ENCODE results near the gene OR51B6. TPM values are rescaled to one million over a fixed set of nuclear protein-coding genes. Genes with fewer than 3 reads are reported as not detected.

Gene OR51B6
- total and polyA plus RNA-seq, 2 of the 13 experiments (the other 11 are each of a cell fraction or from before 2014, with no cell fraction given) = not detected

DNA sequence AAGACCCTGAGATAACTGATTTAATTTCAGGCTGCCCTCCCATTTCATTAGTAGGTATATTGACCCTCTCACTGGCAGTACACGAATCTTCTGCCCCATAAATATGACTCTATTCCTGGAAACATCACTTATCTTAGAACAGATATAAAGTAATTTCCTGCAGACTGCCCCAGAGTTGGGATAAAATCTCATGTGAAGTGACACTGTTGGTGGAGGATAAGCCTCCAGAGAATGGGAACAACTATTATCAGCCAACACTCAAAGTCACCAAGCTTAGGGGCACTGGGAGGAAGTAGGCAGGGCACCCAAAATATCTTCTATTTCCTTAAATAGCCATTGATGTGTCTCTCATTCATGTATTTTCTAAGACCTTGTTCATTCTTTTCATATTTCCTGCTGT, 16.1 kb upstream of the OR51B6 start:
- intact Hi-C loops (cut with micrococcal nuclease; ENCODE audit: unreplicated experiment) (no loop called here), in situ Hi-C loops (cut with HindIII; ENCODE audit: extremely low pct_ligation_motif_present, low pct_unique_long_range_greater_than_20kb) (no loop called here)
- no peak overlapping the region for H3K4me3 ChIP-seq (replicated peaks in 1 of 3; ENCODE audit: insufficient read depth in 1 of 3, low read depth in 2 of 3, low read length in 3 of 3)
- no peaks in the 10 kb centered on the region for H3K27me3 ChIP-seq (ENCODE audit: control insufficient read depth in 1 of 2, insufficient read depth in 2 of 2, low read length in 2 of 2)
- H3K9me3 ChIP-seq (ENCODE audit: low read length) = no peaks in the 10 kb centered on the region
- FAIRE-seq (no peak), DNase-seq (ENCODE audit: low spot score) (no peak), ATAC-seq (no peak)
- 0% methylated on average over 1 of the region's 1 CpG for WGBS (ENCODE audit: low lambda C conversion rate)
- no peak overlapping the region for H3K4me2 ChIP-seq (ENCODE audit: low read depth, low read length)
- ChIA-PET CTCF (ENCODE audit: low intra/inter-chr PET ratio, low total read pairs) (no interaction called here), POLR2A (no interaction called here)
- TF ChIP-seq, protein P1, sequence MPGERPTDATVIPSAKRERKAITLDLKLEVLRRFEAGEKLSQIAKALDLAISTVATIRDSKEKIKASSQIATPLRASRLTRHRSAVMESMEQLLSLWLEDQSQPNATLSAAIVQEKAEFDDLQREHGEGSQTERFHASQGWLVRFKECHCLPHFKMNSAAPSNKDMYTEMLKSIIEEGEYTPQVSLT (CRISPR knock-in tag; IDR thresholded peaks at IDR 0.05; ENCODE audit: borderline replicate concordance, low read depth) = no peak
- no peak for TF ChIP-seq SCMH1 (CRISPR knock-in tag; IDR thresholded peaks at IDR 0.05; ENCODE audit: borderline replicate concordance)
- no peak for TF ChIP-seq ZNF772 (CRISPR knock-in tag; IDR thresholded peaks at IDR 0.05)
- TF ChIP-seq YY1 (IDR thresholded peaks at IDR 0.05; ENCODE audit: insufficient read depth, insufficient replicate concordance, low read depth, low read length) = no peak
- TF ChIP-seq ZNF563 (CRISPR knock-in tag; IDR thresholded peaks at IDR 0.05) = no peak
- no peak for TF ChIP-seq ZC3H4 (CRISPR knock-in tag; IDR thresholded peaks at IDR 0.05; ENCODE audit: borderline replicate concordance)
- no peak for TF ChIP-seq MXD1 (CRISPR knock-in tag; IDR thresholded peaks at IDR 0.05)
- TF ChIP-seq SAP130 (CRISPR knock-in tag; IDR thresholded peaks at IDR 0.05; ENCODE audit: low read depth) = no peak
- no peak for TF ChIP-seq ZSCAN21 (CRISPR knock-in tag; IDR thresholded peaks at IDR 0.05; ENCODE audit: borderline replicate concordance)
- no peak for TF ChIP-seq ZNF460 (CRISPR knock-in tag; IDR thresholded peaks at IDR 0.05; ENCODE audit: borderline replicate concordance)
- no peak for TF ChIP-seq HOXA3 (CRISPR knock-in tag; IDR thresholded peaks at IDR 0.05)
- no peak for TF ChIP-seq ZKSCAN1 (IDR thresholded peaks at IDR 0.05; ENCODE audit: low read length)
- TF ChIP-seq, protein P2, sequence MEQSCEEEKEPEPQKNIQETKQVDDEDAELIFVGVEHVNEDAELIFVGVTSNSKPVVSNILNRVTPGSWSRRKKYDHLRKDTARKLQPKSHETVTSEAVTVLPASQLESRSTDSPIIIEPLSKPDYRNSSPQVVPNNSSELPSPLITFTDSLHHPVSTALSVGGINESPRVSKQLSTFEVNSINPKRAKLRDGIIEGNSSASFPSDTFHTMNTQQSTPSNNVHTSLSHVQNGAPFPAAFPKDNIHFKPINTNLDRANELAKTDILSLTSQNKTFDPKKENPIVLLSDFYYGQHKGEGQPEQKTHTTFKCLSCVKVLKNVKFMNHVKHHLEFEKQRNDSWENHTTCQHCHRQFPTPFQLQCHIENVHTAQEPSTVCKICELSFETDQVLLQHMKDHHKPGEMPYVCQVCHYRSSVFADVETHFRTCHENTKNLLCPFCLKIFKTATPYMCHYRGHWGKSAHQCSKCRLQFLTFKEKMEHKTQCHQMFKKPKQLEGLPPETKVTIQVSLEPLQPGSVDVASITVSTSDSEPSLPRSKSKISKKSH (CRISPR knock-in tag; IDR thresholded peaks at IDR 0.05; ENCODE audit: borderline replicate concordance) = no peak
- TF ChIP-seq TAF1 (CRISPR knock-in tag; IDR thresholded peaks at IDR 0.05) = no peak
- no peak for TF ChIP-seq ZNF747 (CRISPR knock-in tag; IDR thresholded peaks at IDR 0.05; ENCODE audit: borderline replicate concordance)
- TF ChIP-seq ZNF691 (CRISPR knock-in tag; IDR thresholded peaks at IDR 0.05; ENCODE audit: borderline replicate concordance, low read depth) = no peak
- TF ChIP-seq MED1 (CRISPR knock-in tag; IDR thresholded peaks at IDR 0.05) = no peak
- TF ChIP-seq TBP (CRISPR knock-in tag; IDR thresholded peaks at IDR 0.05) = no peak
- TF ChIP-seq REL (CRISPR knock-in tag; conservative IDR thresholded peaks at IDR 0.05) = no peak
- no peaks in the 10 kb centered on the region for H3K36me3 ChIP-seq (replicated peaks in 1 of 2; ENCODE audit: control insufficient read depth in 1 of 2, insufficient read depth in 2 of 2, low read length in 2 of 2)
- H4K20me1 ChIP-seq (ENCODE audit: insufficient read depth, low read length) = no peaks in the 10 kb centered on the region
- no peak overlapping the region for H3K9ac ChIP-seq (ENCODE audit: insufficient read depth, low read depth, low read length)
- H3K27ac ChIP-seq (ENCODE audit: extremely low read length, insufficient read depth, low read length) = no peak overlapping the region
- H3K4me1 ChIP-seq (ENCODE audit: insufficient read depth, low read length) = no peaks in the 10 kb centered on the region
- BruUV-seq (replicated peaks) = no TSS peak
- H2AFZ ChIP-seq (ENCODE audit: low read length) = no peak overlapping the region
- no peaks in the 10 kb centered on the region for H3K79me2 ChIP-seq (ENCODE audit: insufficient read depth, low read length)
